ENCODE data around the gene IGSF8. TPM values are rescaled to one million over a fixed set of nuclear protein-coding genes. Genes with fewer than 3 reads are reported as not detected.

IGSF8 gene, protein sequence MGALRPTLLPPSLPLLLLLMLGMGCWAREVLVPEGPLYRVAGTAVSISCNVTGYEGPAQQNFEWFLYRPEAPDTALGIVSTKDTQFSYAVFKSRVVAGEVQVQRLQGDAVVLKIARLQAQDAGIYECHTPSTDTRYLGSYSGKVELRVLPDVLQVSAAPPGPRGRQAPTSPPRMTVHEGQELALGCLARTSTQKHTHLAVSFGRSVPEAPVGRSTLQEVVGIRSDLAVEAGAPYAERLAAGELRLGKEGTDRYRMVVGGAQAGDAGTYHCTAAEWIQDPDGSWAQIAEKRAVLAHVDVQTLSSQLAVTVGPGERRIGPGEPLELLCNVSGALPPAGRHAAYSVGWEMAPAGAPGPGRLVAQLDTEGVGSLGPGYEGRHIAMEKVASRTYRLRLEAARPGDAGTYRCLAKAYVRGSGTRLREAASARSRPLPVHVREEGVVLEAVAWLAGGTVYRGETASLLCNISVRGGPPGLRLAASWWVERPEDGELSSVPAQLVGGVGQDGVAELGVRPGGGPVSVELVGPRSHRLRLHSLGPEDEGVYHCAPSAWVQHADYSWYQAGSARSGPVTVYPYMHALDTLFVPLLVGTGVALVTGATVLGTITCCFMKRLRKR
- total RNA-seq = 7.6 and 7.8 TPM in 2 replicates

DNA sequence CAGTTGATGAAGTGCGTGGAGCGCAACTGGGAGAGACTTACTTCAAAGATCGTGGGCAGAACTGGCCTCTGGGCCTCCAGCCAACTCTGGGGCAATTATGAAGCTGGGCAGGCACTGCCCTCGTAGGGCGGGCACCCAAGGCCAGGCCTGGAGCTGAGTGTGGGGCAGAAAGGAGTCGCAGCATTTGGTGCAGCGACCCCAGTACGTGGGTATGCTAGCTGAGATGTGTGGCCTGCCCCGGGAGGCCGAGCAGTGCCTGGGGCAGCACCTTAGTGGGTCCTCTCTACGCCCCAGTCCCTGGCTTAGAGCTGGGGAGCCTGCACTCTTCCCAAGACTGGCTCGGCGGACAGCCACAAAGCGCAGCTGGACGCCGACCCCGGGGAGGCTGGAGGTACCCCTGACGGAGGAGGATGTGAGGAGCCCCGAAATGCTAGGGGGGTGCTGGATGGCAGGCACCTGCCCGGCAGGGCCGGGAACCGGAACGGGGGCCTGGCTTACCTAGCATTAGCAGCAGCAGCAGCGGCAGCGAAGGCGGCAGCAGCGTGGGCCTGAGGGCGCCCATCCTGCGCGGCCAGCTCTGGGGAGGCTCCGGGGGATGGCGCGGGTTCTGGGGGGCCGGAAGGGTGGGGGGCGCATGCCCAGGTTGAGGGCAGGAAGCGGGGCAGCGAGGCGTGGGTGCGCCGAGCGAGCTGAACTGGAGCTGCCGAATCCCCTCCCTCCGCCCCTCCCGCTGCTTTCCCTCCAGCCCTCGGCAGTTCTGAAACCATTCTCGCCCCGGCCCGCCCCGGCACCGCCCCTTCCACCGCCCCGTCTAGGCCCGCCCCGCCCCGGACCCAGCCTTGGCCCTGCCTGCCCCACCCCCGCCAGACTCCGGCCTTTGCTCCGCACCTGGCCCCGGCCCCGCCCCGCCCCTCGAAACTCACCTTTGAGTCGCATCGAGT, at the start of gene IGSF8:
Gene IGSF8, minus strand, starts transcription at position 709 of the 941 bp plus-strand sequence. Its CDS starts 147 bp downstream, at position 562.

DNA sequence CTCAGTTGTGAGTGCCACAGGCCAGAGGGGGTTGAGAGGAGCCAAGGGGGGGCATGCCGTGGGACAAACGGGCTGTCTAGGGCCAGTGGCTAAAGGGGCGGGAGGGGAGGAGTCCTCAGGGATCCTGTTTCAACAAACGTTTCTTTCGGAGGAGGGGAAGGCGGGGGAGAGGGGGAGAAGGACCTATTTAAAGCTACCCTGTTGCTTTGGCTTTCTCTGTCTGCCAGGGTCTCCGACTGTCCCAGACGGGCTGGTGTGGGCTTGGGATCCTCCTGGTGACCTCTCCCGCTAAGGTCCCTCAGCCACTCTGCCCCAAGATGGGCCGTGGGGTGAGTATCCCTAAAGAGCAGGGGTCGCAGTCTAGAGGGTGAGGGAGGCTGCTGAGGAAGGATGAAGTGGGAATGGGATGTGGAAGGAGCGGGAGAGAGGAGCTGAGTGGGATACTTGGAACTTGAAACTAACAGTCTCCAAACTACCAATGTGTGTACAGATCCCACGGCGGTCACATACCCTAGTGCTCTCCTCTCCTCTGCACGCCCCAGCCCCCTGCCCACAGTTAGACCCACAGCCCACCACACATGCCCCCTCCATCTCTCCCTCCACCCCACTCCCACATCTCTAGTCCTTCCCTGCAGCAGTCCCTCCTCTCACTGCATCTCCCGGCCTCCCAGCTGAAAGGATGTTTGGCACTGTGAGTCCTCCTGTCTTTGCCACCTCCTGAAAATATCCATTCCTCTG, 17.3 kb upstream of the IGSF8 start, which contains the start of gene ATP1A2:
Gene ATP1A2, plus strand, starts transcription at position 215 of the 738 bp plus-strand sequence. Its CDS starts 103 bp downstream, at position 318.

DNA sequence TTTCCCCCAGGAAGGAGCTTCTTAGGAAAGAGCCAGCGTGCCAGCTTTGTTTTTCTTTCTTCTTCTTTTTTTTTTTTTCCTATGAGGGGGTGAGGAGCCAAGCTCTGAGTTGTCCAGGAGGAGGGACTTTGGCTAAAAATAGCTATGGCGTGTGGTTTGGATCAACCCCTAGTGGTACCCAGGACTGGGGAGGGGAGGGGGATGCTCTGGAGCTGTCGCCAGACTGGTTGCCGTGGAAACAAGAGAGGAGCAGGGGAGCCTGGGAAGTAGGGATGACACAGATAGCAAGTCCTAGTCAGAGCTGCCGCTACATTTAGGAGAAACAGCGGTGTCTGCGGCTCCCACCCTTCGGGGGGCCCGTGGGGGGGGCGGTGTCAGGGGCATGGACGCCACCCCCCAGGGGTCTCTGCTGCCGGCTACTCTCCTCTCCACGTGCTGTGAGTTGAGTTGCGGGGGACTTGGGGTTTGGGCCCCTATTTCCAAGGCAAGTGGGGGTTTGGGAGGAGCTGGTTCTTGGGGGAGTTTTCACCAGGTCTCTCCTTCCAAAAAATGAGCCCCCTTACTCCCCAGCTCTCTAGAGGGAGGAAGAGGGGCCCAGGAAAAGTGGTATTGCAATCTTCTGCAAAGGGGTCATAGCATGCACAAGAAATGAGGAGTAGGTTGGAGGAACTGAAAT, 17.0 kb downstream of the IGSF8 start, which contains the start of gene KCNJ9:
Gene KCNJ9, plus strand, starts transcription at position 278 of the 676 bp plus-strand sequence. CDS start 2,493 bp downstream, outside the sequence.

DNA sequence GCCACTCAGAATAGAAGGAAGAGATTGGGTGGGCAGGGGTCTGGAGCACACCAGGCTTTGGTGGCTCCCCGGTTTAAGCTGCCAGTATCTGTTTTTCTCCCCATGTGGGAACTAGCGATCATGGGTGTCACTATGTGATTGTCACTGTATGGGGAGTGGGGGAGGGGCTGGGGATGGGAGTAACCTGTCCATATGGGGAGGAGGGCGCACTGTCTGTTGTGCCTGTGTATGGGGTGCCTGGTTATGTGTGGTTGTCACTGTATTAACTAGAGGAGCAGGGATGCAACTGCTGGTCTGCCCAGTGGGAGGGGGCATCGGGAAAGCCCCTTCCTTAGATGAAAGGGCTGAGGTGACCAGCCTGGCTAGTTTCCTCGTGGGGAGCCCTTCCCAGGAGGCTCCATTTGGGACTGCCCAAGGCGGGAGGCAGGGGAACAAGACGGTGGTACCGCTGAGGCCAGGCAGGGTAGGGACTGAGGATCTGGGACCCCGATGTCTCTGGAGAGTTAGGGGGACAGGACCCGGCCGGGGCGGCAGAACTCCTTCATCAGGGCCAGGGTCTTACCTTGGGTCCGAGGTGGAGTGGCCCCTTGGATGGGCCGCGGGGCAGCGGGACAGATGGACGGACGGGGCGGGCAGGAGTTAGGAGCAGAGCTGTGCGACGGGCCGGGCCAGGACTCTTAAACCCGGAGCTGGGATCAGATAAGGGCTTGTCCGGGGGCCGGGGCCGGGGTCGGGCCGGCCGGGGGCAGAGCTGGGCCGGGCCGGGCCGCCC, 28.8 kb downstream of the IGSF8 start, which contains the start of gene KCNJ10:
Gene KCNJ10, minus strand, starts transcription at position 701 of the 772 bp plus-strand sequence. CDS start 27,628 bp downstream, outside the sequence.

Other genes with a start within 250 kb of the IGSF8 start
- not detected in 2 replicates for gene VSIG8, start 236.0 kb downstream of the IGSF8 start, total RNA-seq
- 0.65 and 1.5 TPM in 2 replicates for gene CFAP45, start 198.5 kb downstream of the IGSF8 start, total RNA-seq
- 403 and 470 TPM in 2 replicates for gene TAGLN2, start 173.1 kb downstream of the IGSF8 start, total RNA-seq
- gene IGSF9, start 153.0 kb downstream of the IGSF8 start, total RNA-seq = not detected in 2 replicates
- not detected in 2 replicates for gene SLAMF9, start 144.4 kb downstream of the IGSF8 start, total RNA-seq
- 4.6 and 5.6 TPM in 2 replicates for gene PIGM, start 66.6 kb downstream of the IGSF8 start, total RNA-seq
- not detected in 2 replicates for gene KCNJ10, start 28.5 kb downstream of the IGSF8 start, total RNA-seq
- not detected in 2 replicates for gene KCNJ9, start 17.1 kb downstream of the IGSF8 start, total RNA-seq
- not detected in 2 replicates for gene ATP1A2, start 17.1 kb upstream of the IGSF8 start, total RNA-seq
- not detected in 2 replicates for gene ATP1A4, start 53.0 kb upstream of the IGSF8 start, total RNA-seq
- not detected in 2 replicates for gene CASQ1, start 92.0 kb upstream of the IGSF8 start, total RNA-seq
- 198 and 211 TPM in 2 replicates for gene PEA15, start 106.8 kb upstream of the IGSF8 start, total RNA-seq
- 93.4 and 105 TPM in 2 replicates for gene DCAF8, start 163.9 kb upstream of the IGSF8 start, total RNA-seq
- 36.9 and 37.9 TPM in 2 replicates for gene PEX19, start 186.5 kb upstream of the IGSF8 start, total RNA-seq
- 213 and 223 TPM in 2 replicates for gene COPA, start 244.6 kb upstream of the IGSF8 start, total RNA-seq
- 112 and 163 TPM in 2 replicates for gene NCSTN, start 244.8 kb upstream of the IGSF8 start, total RNA-seq

Data from vein endothelial cell (primary cell).